GM18526 (cell line): Measurements from ENCODE around the gene RANBP1.

Experiments
- POLR2A ChIP-seq: IDR thresholded peaks from 3 replicates; pipeline ENCODE4 v1.6.1; 2011; ENCODE audit not compliant: insufficient read length; ENCODE audit errors: extremely low read depth

Gene RANBP1

DNA sequence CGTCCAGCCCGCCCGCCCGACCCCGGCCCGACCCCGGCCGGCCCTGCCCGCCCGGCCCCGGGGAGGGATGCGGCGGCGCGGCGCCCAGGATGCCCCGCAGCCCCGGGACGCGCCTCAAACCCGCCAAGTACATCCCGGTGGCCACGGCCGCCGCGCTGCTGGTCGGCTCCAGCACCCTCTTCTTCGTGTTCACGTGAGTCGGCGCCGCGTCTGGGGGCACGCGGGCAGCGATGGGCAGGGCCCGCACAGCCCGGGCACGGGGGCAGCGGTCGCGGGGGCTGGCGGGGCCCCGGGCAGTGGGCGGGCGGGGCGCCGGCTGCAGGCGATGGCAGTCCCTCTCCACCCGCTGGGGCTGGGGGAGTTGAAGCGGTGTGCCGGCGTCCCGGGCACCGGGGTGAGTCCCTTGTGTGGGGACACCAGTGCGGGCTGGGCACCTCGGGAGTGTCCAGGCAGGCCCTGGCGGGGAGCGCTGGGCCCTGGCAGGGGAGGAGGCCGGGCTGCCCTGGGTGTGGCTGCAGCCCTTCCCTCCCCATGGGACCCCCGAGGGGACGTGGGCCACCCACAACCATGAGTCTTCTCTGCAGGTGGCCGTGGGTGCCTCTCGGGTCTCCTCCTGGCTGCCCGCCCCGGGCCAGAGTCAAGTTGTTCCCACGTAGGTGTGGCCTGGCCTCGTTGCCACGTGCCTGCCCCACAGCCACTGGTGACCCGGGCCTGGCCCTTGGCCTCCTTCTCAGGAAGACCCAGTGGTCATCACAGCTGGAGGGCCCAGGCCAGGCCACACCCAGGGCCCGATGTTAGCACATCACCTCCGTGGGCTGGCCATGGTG is 16.2 kb downstream of the RANBP1 start:
- TF ChIP-seq POLR2A = no peak

DNA sequence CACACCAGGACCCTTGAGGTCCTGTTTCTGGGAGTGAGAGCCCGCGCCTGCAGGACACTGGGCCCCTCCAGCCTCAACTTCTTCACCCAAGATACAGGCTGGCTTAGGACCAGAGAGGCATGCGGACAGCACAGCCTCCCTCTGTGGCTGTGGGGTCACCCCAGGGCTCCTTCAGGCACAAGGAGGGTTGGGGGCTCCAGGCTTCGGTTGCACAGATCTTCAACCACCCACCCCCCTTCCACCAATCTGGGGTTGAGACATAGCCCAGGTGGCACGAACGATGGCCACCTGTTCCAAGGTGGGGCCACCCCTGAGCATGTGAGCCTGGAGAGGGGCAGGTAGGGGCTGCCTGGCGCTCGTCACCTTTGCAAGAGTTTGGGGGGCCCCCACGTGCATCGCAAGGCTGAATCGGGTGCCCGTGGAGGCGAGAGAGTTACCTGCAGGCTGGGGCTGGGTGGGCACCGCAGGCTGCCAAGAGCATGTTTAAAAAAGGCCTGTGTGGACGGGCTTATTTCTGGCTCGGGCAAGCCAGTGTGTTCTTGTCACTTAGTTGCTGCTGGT is 16.9 kb downstream of the RANBP1 start:
- TF ChIP-seq POLR2A = no peak

DNA sequence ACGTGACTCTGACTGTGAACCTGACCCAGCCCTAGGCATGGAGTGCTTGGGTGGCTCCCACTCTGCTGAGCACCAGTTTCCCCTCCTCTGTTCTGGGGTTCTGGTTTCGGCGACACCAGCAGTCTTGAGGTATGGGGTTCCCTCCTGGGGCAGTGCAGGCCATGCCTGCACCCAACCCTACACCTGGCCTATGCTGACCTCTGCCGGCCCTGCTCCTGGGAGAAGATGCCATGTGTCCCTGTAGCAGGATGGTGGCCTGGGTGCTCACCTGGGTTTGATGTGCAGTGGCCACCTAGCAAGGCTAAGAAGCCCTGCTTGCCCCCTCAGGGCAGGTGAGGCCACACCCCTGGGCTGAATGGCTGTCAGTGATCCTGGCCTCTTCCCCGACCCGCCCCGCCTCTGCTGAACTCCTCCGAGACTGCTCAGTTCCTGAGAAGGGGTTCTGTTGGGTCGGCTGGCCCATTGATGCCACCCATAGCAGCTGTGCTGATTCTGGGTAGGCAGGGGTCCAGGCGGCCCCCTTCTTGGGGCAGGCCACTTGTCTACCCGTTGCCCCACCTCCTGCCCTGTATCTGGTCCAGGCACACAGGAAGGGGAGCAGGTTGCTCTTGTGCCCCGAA is 18.1 kb downstream of the RANBP1 start:
- TF ChIP-seq POLR2A = no peak

DNA sequence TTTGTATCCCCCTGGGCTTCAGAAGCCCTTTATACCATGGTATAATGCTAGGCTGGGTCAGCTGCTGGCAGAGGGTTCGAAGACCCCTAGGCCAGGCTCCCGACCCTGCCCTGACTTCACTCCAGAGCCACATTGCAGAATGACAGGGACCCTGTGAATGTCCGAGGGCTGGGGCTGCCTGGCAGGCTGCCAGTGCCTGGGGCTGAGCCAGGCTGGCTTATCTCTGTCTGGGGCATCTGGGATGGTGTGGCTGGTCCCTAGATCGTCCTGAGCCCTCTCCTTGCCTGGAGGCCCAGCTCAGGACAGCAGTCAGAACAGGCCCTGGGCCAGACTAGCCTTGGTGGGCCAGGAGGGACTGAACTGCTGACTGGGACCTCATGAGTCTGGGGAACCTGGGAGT is 19.4 kb downstream of the RANBP1 start:
- no peak for TF ChIP-seq POLR2A

DNA sequence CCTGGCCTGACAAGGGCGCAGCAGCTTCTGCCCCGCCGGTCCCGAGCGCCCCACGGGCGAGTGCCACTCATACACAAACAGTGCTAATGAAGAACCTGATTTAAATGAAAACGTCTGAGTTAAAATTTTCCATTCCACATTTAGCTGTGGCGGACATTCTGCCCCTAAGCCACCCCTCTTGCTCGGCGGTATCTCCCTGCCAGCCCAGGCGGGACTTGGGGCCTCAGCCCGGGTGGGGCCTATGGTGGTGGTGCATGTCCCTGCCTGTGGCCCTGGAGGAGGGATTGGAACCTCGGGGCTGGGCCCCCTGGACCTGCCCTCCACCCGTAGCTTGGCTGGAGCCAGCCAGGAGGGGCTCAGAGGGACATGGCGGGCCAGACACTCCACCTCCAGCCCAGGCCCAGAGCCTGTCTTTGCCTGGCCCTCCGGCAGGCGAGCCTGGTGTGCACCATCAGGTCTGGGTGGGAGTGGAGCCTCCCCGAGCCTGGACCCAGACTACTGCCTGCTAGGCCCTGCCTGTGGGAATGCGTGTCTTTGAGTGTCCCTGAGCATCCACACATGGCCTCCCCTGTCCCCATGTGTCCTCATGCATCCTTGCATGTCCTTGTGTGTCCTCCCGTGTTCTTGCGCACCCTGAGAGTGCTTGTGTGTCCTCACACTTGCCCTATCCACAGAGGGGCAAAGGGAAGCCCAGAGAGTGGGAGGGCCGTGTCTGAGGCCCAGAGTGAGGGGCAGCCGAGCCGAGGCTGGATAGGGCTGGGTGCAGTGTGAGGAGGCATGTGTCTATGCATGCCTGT is 20.1 kb downstream of the RANBP1 start:
- no peak for TF ChIP-seq POLR2A

DNA sequence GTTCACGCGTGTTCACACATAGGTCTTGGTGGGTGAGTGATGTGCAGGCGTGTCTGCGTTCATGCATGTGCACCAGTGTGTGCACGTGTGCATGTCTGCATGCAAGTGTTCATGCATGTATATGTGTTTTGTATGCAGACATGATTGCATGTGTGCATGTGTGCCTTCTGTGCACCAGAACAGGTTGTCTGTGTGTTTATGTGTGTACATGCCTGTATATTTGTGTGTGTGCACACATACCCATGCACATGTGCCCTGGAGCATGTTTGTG is 20.6 kb downstream of the RANBP1 start:
- TF ChIP-seq POLR2A = no peak

DNA sequence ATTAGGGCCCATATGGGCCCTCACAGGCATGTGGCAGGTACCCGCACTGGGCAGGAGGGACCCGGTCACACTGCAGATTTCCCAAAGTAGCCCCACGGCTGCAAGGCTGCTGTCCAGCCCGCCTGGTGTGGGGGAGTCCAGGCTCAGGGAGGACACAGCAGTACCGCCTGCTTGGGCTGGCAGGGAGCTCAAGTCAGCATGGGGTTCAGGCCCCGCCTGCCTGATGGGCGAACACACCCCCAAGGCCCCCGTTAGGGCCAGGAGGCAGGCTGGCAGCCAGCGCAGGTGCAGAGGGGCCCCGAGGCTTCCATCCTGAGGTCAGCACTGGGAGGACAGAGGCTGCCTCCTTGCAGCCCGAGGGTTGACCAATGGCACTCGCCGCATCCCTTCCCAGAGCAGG is 21.2 kb downstream of the RANBP1 start:
- no peak for TF ChIP-seq POLR2A

DNA sequence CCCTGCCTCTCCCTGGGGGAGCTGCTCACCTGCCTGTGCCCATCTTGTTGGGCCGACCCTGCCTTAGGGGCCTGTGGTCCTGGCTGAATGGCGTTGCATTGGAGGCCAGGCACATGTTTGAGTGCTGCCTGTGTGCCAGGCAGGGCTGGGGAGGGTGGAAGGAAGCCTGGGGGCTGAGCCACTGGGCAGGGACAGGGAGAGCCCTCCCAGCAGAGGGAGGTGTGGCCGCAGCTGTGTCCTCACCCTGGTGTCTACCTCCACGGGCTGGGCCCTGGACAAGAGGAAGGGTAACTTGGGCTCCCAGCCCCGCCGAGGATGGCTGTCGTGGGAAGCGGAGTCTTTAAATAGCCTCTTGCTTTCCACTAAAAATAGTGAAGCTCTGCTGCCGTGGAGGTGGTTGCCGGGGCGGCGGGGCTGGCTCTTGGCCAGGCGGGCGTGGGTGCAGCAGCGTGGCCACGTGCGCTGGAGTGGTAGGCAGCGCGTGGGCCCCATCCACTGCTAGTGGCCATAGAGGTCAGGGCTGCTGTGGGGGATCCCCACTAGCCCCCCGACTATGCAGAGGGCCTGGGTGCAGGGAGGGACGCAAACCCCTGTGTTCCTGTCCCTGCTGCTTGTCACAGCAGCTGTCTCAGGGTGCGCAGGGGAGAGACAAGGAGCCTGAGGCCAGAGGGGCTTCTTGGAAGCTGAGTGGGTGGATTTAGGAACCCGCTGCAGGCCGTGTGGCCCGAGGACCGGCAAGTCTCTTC is 21.9 kb downstream of the RANBP1 start:
- no peak for TF ChIP-seq POLR2A

DNA sequence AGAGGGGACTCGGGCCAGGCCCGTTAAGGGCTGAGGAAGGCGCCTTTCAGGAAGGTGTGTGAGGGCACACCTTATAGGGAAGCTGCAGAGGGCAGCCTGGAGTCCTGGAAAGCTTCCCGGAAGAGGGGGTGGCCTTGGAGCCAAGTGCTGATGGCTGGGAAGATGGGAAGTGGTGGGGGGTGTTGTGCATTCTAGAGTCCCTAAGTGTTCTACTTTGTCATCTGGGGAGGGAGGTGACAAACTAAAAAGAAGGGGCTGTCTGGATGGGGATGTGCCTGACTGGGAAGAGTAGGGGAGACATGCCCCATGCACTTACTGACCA is 22.5 kb downstream of the RANBP1 start:
- TF ChIP-seq POLR2A = no peak

DNA sequence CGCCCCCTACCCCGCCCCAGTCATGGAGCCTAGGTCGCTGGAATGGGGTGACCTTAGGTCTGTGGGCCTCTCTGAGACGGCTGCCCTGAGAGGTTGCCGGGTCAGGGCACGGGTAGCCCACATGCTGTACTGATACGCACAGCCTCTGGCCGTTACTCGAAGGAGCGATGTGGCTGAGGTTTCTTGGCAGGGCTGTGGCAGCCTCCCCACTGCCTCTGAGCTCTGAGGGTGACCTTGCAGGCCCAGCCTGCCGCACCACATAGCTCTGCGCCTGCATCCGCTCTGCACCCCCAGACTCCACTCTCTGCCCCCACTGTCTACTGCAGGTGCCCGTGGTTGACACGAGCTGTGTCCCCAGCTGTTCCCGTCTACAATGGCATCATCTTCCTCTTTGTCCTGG is 23.0 kb downstream of the RANBP1 start:
- TF ChIP-seq POLR2A = no peak

DNA sequence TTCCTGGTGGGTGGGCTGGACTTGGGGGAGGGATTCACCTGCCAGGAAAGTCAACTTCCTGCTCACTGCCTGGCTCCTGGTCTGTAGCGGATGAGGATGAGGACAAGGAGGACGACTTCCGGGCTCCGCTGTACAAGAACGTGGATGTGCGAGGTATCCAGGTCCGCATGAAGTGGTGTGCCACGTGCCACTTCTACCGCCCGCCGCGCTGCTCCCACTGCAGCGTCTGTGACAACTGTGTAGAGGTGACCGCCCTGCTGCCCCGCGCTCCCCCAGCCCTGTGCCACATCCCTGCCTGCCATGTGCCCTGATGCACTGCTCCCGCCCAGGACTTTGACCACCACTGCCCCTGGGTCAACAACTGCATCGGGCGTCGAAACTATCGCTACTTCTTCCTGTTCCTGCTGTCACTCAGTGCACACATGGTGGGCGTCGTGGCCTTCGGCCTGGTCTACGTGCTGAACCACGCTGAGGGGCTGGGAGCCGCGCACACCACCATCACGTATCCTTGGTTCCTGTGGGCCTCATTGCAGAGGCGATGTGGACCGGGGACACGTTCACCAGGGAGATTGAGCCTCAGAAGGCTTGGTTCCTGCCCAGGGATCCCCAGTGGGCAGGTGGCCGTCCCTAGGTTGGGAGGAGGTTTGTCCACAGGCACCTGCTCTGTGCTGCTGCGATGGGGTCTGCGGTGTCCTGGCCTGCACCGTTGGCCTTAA is 23.6 kb downstream of the RANBP1 start:
- TF ChIP-seq POLR2A = no peak

DNA sequence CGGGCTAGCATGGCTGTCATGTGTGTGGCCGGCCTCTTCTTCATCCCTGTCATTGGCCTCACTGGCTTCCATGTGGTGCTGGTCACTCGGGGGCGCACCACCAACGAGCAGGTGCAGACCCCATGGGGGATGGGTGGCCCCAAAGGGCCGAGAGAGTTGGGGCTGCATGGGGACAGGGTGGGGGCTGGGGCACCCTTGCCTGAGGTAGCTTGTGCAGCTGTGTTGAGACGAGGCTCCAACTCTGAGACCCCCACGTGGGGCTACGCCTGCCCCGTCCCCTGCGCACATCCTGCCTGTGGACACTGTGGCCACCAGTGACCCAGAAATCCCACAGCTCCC is 24.2 kb downstream of the RANBP1 start:
- no peak for TF ChIP-seq POLR2A

DNA sequence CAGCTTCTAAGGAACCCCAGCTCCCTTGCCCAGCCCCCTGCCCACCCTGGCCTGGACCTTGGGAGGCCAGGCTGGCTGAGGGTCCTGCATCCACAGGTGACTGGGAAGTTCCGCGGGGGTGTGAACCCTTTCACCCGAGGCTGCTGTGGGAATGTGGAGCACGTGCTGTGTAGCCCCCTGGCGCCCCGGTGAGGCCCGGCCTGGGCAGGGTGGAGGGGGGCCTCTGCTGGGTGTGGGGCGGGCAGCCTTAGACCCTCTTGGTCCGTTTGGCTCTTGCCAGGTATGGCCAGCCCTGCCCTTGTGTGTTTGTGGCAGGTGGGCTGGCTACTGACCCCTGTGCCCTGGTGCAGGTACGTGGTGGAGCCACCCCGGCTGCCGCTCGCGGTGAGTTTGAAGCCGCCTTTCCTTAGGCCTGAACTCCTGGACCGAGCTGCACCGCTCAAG is 24.6 kb downstream of the RANBP1 start:
- no peak for TF ChIP-seq POLR2A

DNA sequence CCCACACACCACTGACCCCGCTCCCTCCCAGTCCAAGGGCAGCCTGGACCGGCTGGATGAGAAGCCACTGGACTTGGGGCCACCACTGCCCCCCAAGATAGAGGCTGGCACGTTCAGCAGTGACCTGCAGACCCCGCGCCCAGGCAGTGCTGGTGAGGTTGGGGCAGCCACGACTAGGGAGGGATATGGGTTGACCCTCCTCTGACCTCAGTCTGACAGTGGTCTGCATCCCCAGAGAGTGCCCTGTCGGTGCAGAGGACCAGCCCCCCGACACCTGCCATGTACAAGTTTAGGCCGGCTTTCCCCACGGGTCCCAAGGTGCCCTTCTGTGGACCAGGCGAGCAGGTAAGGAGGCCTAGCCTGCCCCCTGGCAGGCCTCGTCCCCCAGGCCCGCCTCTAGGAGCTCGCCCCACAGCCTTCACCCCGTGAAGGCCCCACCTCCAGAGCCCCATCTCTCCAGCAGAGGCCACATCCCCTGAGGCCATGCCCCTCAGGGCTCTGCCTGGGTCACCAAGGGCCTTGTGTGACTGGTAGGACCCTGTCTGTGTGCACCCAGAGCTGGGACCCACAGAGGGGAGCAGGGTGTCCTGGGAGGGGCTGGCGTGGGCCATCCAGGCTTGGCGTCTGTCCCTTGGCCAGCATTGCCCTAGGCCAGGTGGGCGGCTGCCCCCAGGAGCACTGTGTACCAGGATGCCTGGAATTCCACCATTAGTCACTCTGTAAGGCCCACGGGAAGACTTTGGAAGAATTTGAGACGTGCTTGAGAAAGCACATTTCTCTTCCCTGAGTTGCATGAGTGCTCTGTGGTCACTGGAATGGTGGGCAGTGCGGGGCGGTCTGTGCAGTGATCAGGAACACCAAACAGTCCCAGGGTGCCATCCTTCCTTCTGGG is 25.5 kb downstream of the RANBP1 start:
- TF ChIP-seq POLR2A = no peak
